GM10266 (cell line): ENCODE data around the gene CRYBG2.
"Not testable (repeated sequence)": the region's sequence is repeated elsewhere in the genome, so short reads cannot be mapped to it uniquely, and the experiment has no call there.

Experiments used
- DNase-seq: peaks from one replicate; pipeline ENCODE4 v3.0.0; 2012; ENCODE audit errors: extremely low spot score
- TF ChIP-seq, protein P1 (sequence below): IDR thresholded peaks from 2 replicates; pipeline ENCODE4 v1.5.1; 2012; ENCODE audit warnings: mild to moderate bottlenecking, low read depth; ENCODE audit not compliant: control insufficient read depth, insufficient read depth; ENCODE audit errors: missing control alignments

The CRYBG2 gene

DNA sequence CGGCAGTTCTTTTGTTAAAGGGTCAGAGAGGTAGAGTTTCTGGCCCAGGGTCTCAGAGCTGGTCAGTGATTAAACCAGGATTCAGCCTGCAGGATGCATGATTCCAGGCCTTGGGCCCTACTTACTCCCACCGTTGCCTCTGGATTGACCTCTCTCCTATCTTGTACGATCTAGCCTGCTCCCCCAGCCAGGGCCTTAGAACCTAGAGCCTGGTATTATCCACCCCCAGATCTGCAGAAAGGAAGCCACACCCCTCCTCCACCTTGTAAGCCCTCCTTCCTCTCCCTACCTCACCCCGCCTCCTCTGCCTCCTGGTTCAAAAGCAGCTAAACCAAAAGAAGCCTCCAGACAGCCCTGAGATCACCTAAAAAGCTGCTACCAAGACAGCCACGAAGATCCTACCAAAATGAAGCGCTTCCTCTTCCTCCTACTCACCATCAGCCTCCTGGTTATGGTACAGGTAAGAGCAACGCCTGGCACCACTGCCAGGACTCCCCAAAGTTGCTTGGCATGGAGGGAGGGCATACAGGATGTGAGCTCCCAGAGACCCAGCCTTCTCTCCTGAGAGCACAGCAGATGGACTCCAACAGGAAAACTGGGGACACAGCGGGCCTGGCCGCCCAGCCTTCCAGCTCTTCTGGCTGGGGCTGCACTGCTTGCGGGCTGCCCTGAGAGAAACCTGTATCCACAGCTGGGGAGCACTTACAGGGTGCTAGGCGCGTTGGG is 36.2 kb downstream of the CRYBG2 start, which contains the start of gene CD52:
Gene CD52, plus strand, starts transcription at position 347 of the 726 bp plus-strand sequence. Its CDS starts 60 bp downstream, at position 407.
- DNase-seq: peak; percentile 78

DNA sequence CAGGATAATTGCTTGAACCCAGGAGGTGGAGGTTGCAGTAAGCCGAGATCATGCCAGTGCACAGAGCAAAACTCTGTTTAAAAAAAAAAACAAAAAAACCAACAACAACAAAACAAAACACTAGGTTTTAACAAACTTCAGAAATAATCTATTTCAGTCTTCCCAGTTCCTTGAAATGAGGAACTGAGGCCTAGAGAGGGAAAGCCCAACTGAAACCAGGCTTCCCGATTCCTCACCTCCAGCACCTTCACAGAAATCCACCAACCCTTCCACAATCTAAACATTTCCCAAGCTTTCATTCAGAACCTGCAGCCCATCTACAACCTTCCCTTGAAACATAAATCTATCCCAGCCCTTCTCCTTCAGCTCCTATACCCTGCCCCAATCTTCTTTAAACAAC is 36.8 kb downstream of the CRYBG2 start:
- DNase-seq: no peak
- TF ChIP-seq, protein P1, sequence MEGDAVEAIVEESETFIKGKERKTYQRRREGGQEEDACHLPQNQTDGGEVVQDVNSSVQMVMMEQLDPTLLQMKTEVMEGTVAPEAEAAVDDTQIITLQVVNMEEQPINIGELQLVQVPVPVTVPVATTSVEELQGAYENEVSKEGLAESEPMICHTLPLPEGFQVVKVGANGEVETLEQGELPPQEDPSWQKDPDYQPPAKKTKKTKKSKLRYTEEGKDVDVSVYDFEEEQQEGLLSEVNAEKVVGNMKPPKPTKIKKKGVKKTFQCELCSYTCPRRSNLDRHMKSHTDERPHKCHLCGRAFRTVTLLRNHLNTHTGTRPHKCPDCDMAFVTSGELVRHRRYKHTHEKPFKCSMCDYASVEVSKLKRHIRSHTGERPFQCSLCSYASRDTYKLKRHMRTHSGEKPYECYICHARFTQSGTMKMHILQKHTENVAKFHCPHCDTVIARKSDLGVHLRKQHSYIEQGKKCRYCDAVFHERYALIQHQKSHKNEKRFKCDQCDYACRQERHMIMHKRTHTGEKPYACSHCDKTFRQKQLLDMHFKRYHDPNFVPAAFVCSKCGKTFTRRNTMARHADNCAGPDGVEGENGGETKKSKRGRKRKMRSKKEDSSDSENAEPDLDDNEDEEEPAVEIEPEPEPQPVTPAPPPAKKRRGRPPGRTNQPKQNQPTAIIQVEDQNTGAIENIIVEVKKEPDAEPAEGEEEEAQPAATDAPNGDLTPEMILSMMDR: no peak

More for the DNA sequence above, 36.2 kb downstream of the CRYBG2 start, which contains the start of gene CD52:
- TF ChIP-seq, protein P1: no peak

DNA sequence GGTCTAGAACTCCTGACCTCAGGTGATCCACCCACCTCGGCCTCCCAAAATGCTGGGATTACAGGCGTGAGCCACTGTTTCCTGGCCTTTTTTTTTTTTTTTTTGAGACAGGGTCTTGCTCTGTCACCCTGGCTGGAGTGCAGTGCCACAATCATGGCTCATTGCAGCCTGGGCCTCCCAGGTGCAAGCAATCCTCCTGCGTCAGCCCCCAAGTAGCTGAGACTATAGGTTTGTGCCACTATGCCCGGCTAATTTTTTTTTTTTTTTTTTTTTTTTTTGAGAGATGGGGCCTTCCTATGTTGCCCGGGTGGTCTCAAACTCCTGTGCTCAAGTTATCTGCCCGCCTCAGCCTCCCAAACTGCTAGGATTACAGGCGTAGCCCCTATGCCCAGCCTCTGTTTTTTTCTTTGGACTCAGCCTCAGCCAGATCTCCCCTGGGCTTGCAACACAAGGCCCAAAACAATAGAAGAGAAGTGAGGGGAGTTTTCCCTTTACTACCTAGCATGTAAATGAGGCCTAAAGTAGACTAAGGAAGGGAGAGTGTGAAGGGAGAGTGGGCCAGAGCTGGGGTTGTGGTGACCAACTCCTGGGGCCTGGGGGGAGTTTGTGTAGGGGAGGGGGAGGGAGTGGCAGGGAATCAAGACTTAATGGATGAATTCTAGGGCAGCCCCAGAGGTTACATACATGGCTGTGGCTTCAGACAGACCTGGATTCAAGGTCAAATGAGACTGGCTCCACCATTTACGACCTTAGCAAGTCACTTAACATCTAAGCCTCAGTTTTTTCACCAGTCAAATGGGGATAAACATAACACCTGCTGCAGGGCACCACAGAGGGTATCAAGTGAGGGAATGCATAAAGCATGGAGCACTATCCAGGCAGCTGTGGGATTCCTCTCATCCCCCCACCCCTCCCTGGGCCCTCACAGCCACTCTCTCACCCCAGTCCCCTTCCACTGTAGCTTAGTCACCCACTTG is 37.8 kb downstream of the CRYBG2 start:
- TF ChIP-seq, protein P1: no peak
- DNase-seq: no peak

DNA sequence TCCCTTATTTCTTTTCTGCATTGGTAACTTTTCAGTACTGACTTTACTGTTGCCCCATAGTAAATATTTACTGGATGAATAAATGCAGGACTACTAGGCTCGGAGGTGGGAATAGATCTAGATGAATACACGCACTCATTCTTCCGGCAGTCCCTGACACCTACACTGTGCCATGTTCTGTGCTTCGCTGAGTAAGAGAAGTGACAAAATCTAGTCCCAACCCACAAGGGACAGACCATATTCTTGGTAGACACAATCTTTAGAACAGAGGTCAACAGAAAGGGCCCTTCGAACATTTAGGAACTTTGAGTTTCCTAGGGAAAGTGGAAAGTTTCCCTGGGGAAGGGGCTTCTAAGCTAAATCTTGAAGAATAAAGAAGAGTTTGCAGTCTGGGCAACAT is 39.4 kb downstream of the CRYBG2 start:
- TF ChIP-seq, protein P1: no peak
- no peak for DNase-seq

DNA sequence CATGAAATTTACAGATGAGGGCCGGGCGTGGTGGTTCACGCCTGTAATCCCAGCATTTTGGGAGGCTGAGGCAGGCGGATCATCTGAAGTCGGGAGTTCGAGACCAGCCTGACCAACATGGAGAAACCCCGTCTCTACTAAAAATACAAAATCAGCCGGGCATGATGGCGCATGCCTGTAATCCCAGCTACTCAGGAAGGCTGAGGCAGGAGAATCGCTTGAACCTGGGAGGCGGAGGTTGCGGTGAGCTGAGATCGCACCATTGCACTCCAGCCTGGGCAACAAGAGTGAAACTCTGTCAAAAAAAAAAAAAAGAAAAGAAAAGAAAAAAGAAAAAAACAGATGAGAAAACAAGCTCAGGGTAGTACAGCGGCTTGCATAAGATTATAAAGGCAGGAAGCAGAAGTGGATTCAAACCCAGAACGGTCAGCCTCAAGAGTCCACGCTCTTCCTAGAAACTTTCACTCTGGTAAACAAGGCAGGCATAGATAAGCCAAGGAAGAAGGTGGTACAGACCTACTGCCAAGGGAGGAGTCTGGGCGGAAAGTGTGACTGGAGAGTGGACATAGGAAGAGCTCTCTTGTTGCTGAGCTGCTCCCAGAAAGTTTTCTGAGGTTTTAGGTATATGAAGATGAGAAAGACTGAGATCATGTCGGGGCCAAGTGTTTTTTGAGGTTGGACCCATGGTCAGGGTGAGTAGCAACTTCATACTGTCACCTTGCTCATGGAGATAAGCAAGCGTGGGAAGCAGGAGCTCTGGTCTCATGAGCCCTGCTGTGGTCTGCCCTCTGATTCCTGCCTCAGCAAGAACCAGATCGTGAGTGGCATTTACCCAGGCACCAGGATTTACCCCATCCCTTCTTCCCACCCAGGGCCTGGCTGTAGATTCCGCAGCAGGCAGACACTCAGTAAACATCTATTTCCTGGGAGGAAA is 45.7 kb downstream of the CRYBG2 start:
- DNase-seq: not testable (repeated sequence)

DNA sequence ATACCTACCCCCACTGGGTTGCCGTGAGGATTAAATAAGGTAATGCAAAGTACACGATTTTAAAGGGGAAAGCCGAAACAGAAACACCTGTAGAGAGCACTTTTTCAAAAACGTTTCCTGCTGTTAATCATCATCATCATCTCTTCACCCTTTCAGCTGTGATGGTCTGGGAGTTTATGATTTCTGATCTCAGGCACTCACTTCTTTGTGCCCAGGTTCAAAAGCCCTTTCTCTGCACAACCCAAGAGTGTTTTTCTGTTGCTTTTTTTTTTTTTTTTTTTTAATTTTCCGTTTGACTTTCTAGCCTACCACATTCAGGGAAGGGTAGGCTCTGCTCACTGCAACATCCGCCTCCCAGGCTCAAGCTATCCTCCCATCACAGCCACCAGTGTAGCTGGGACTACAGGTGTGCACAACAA is 46.6 kb downstream of the CRYBG2 start:
- DNase-seq: no peak
- TF ChIP-seq, protein P1: no peak
